ENCODE measurements around the gene GOLGA6D.

Gene GOLGA6D

DNA sequence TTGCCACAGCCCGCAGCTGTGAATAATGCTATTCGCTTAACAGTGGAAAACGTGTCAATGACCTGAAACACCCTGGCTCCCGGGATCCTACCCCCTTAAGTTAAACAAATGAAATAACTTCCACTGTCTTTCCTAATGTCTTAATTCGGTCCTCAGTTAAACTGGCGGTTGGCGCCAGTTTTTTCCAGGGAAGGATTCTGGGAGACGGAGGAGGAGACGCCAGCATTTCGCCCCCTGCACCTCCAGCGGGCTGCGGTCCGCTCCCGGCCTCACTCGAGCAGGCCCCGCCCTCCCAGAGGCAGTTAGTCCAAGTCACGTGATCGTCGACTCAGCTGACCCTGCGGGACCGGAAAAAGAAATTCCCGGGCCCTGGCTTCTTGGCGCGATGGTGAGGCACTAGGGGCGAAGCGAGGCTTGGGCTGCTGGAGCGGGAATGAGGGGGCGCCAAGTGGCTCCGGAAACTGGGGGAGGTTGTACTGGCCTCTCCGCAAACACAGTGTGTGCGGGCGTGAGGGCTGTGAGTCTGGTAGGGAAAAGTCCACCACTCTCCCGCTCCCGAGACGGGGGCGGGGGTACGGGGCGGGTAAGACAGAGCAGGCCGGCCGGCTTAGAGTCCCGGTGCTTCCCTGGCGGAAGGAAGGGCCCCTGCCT, 53.2 kb downstream of the GOLGA6D start, which contains the start of gene COMMD4 (continued):
- TF ChIP-seq ZNF169 (tag by site-specific recombination; IDR thresholded peaks at IDR 0.05) (no peak), ZNF133 (tag by site-specific recombination; IDR thresholded peaks at IDR 0.05) (no peak), ZNF600 (tag by site-specific recombination; IDR thresholded peaks at IDR 0.05) (peak; percentile 74; the same call in 1 of the 2 replicates), ZEB2 (tag by site-specific recombination; IDR thresholded peaks at IDR 0.05) (peak; percentile 91), OVOL3 (tag by site-specific recombination; IDR thresholded peaks at IDR 0.05) (peak; percentile 98), ZNF624 (tag by site-specific recombination; IDR thresholded peaks at IDR 0.05) (no peak), ZNF518A (tag by site-specific recombination; conservative IDR thresholded peaks at IDR 0.05; ENCODE audit: low read depth) (0 out of 2 replicates have a peak, but pooled peaks have one; percentile 50), ZNF350 (tag by site-specific recombination; IDR thresholded peaks at IDR 0.05) (no peak), ZFHX2 (tag by site-specific recombination; conservative IDR thresholded peaks at IDR 0.05) (peak; percentile 98), ZNF768 (tag by site-specific recombination; IDR thresholded peaks at IDR 0.05) (no peak), ZNF529 (tag by site-specific recombination; IDR thresholded peaks at IDR 0.05; ENCODE audit: insufficient replicate concordance) (no peak), ZNF513 (tag by site-specific recombination; IDR thresholded peaks at IDR 0.05) (no peak), ZNF157 (tag by site-specific recombination; IDR thresholded peaks at IDR 0.05) (no peak), FEZF1 (tag by site-specific recombination; IDR thresholded peaks at IDR 0.05) (no peak; the same call in 1 of the 2 replicates), ZBTB7A (tag by site-specific recombination; IDR thresholded peaks at IDR 0.05; ENCODE audit: low read depth) (no peak), ZNF138 (tag by site-specific recombination; IDR thresholded peaks at IDR 0.05; ENCODE audit: borderline replicate concordance) (no peak), ZXDB (tag by site-specific recombination; IDR thresholded peaks at IDR 0.05) (peak; percentile 97), ZNF658 (tag by site-specific recombination; IDR thresholded peaks at IDR 0.05) (no peak), ZNF626 (tag by site-specific recombination; IDR thresholded peaks at IDR 0.05) (no peak), ZBTB1 (tag by site-specific recombination; IDR thresholded peaks at IDR 0.05) (0 out of 2 replicates have a peak, but pooled peaks have one; percentile 31), ZNF248 (tag by site-specific recombination; IDR thresholded peaks at IDR 0.05) (no peak), ZNF362 (tag by site-specific recombination; IDR thresholded peaks at IDR 0.05) (peak; percentile 97), ZBTB8A (tag by site-specific recombination; IDR thresholded peaks at IDR 0.05) (peak; percentile 65), SP3 (tag by site-specific recombination; IDR thresholded peaks at IDR 0.05) (peak; percentile 95)
- TF ChIP-seq, protein P1, sequence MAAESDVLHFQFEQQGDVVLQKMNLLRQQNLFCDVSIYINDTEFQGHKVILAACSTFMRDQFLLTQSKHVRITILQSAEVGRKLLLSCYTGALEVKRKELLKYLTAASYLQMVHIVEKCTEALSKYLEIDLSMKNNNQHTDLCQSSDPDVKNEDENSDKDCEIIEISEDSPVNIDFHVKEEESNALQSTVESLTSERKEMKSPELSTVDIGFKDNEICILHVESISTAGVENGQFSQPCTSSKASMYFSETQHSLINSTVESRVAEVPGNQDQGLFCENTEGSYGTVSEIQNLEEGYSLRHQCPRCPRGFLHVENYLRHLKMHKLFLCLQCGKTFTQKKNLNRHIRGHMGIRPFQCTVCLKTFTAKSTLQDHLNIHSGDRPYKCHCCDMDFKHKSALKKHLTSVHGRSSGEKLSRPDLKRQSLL (tag by site-specific recombination; IDR thresholded peaks at IDR 0.05), result no peak
- TF ChIP-seq, protein P2, sequence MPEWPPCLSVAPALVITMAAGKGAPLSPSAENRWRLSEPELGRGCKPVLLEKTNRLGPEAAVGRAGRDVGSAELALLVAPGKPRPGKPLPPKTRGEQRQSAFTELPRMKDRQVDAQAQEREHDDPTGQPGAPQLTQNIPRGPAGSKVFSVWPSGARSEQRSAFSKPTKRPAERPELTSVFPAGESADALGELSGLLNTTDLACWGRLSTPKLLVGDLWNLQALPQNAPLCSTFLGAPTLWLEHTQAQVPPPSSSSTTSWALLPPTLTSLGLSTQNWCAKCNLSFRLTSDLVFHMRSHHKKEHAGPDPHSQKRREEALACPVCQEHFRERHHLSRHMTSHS (tag by site-specific recombination; IDR thresholded peaks at IDR 0.05), result no peak
- TF ChIP-seq, protein P3, sequence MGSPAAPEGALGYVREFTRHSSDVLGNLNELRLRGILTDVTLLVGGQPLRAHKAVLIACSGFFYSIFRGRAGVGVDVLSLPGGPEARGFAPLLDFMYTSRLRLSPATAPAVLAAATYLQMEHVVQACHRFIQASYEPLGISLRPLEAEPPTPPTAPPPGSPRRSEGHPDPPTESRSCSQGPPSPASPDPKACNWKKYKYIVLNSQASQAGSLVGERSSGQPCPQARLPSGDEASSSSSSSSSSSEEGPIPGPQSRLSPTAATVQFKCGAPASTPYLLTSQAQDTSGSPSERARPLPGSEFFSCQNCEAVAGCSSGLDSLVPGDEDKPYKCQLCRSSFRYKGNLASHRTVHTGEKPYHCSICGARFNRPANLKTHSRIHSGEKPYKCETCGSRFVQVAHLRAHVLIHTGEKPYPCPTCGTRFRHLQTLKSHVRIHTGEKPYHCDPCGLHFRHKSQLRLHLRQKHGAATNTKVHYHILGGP (tag by site-specific recombination; IDR thresholded peaks at IDR 0.05), result no peak
- TF ChIP-seq, protein P4, sequence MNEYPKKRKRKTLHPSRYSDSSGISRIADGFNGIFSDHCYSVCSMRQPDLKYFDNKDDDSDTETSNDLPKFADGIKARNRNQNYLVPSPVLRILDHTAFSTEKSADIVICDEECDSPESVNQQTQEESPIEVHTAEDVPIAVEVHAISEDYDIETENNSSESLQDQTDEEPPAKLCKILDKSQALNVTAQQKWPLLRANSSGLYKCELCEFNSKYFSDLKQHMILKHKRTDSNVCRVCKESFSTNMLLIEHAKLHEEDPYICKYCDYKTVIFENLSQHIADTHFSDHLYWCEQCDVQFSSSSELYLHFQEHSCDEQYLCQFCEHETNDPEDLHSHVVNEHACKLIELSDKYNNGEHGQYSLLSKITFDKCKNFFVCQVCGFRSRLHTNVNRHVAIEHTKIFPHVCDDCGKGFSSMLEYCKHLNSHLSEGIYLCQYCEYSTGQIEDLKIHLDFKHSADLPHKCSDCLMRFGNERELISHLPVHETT (tag by site-specific recombination; IDR thresholded peaks at IDR 0.05), result peak; percentile 91
